Duodenal mucosa (tissue), 2 donors: ENCODE results near the gene RIN2.

ENCODE experiments used
- H3K27ac ChIP-seq: one replicate; pipeline ENCODE4 v1.7.0; 2013; ENCODE audit warnings: low read depth, low read length
- H3K27me3 ChIP-seq, 2 donors: one replicate each; pipeline ENCODE4 v1.7.0; 2013; ENCODE audit warnings: low read length in 2 of 2, control low read depth in 1 of 2; ENCODE audit not compliant: insufficient read depth in 2 of 2, control insufficient read depth in 1 of 2
- H3K36me3 ChIP-seq, 2 donors: one replicate each; pipeline ENCODE4 v1.7.0; 2013; ENCODE audit warnings: low read length in 2 of 2, control low read depth in 1 of 2; ENCODE audit not compliant: insufficient read depth in 2 of 2, control insufficient read depth in 1 of 2
- H3K4me1 ChIP-seq, 2 donors: one replicate each; pipeline ENCODE4 v1.7.0; 2013; ENCODE audit warnings: low read length in 2 of 2, control low read depth in 1 of 2; ENCODE audit not compliant: insufficient read depth in 2 of 2, control insufficient read depth in 1 of 2
- H3K4me3 ChIP-seq, 2 donors: one replicate each; pipeline ENCODE4 v1.7.0; 2013; ENCODE audit warnings: low read length in 2 of 2, low read depth in 1 of 2
- H3K9ac ChIP-seq, 2 donors: one replicate each; pipeline ENCODE4 v1.7.0; 2013; ENCODE audit warnings: low read length in 2 of 2, low read depth in 1 of 2
- H3K9me3 ChIP-seq, 2 donors: one replicate each; pipeline ENCODE4 v1.7.0; 2013; ENCODE audit warnings: low read length in 2 of 2, control low read depth in 1 of 2; ENCODE audit not compliant: control insufficient read depth in 1 of 2

The RIN2 gene

DNA sequence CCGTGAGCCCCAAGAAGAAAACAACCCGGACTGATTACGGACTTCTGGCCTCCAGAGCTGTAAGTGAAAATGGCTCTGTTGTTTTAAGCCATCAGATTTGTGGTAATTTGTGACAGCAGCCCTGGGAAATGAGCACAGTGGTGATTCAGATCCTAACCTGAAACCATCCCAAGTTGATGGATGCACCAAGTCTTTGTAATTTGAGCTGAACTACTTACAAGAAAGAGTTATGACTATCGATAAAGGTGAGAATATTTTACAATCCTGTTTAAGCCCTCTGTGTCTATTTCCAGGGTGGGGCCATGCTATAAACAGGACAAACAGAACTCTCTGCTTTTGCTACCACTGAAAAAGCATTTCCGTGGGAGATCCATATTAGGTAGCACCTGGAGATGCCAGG lies 19.1 kb upstream of the RIN2 start:
- Histone ChIP-seq H3K4me3 (no peak overlapping the region), H3K4me1 (peaks cover 12 to 22% of the 10 kb centered on the region in 2 donors), H3K27me3 (no peaks in the 10 kb centered on the region), H3K36me3 (no peaks in the 10 kb centered on the region), H3K9ac (no peak overlapping the region), H3K9me3 (no peaks in the 10 kb centered on the region), H3K27ac (no peak overlapping the region)

DNA sequence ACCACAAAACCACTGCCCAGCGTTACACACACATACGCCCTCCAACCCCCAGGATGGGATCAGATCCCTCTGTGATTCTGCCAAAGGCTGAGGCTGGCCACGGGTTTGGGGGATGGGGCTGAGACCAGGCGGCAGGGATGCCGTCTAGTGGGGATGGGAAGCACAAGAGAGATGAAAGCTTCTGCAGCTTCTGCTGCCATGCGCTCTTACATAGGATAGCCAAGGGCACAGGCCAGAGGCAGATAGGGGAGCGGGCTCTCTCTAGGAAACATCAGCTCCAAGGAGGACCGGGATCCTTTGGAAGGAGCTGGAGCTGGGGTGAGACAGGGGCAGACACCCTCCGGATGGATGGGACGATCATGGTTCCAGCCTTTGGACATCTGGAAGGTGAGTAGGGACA lies 18.7 kb upstream of the RIN2 start:
- H3K4me1 ChIP-seq, result peaks cover 12 to 22% of the 10 kb centered on the region in 2 donors
- H3K36me3 ChIP-seq, result no peaks in the 10 kb centered on the region
- H3K9ac ChIP-seq, result no peak overlapping the region
- H3K9me3 ChIP-seq, result no peaks in the 10 kb centered on the region
- H3K4me3 ChIP-seq, result no peak overlapping the region
- no peak overlapping the region for H3K27ac ChIP-seq
- H3K27me3 ChIP-seq, result no peaks in the 10 kb centered on the region

DNA sequence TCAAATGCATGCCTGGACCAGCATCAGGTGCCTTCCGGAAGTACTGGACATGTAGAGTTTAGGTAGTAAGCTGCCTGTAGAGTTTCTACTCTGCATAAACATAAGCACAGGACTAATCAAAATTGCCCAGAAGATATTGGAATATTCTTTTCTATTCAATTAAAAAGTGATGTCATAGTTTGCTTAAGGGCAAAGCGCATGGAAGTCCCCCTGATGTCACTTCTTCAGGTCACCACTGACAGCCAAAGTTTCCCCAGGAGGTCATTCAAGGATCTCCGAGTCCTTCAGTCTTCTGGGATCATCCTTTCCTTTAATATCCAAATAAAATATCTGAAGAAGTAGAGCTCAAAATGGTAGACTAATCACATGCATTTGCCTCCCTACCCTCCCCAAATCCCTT lies 17.5 kb upstream of the RIN2 start:
- Histone ChIP-seq H3K4me3 (no peak overlapping the region), H3K9me3 (peaks cover under 1 to 3% of the 10 kb centered on the region in 2 donors)

DNA sequence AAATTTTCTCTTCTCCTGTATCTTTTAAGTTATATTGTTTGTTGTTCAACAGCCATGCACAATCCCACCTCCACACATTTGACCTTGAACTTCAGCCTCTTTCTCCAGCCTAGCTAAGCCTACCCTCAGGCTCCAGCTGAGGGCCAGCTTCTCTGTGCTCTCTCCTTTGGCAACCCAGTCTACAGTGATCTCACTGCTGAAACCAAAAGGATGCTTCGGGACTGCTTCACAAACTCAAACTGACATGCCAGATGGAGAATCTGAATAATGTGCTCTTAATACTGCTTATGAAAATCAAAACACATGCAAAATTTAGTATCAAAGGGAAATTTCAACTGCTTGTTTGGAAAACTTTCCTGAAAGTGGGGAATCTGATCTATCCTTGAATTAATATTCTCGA lies 16.1 kb upstream of the RIN2 start:
- Histone ChIP-seq H3K9me3 (peaks cover 3 to 9% of the 10 kb centered on the region in 2 donors), H3K9ac (no peak overlapping the region), H3K27ac (no peak overlapping the region), H3K27me3 (no peaks in the 10 kb centered on the region), H3K4me3 (no peak overlapping the region), H3K36me3 (peaks cover 0 to 3% of the 10 kb centered on the region in 2 donors), H3K4me1 (peaks cover 5 to 6% of the 10 kb centered on the region in 2 donors)

More for the DNA sequence above, 17.5 kb upstream of the RIN2 start:
- peaks cover 12 to 14% of the 10 kb centered on the region in 2 donors for H3K4me1 ChIP-seq
- H3K9ac ChIP-seq, result no peak overlapping the region
- no peak overlapping the region for H3K27ac ChIP-seq
- H3K36me3 ChIP-seq, result no peaks in the 10 kb centered on the region
- no peaks in the 10 kb centered on the region for H3K27me3 ChIP-seq

DNA sequence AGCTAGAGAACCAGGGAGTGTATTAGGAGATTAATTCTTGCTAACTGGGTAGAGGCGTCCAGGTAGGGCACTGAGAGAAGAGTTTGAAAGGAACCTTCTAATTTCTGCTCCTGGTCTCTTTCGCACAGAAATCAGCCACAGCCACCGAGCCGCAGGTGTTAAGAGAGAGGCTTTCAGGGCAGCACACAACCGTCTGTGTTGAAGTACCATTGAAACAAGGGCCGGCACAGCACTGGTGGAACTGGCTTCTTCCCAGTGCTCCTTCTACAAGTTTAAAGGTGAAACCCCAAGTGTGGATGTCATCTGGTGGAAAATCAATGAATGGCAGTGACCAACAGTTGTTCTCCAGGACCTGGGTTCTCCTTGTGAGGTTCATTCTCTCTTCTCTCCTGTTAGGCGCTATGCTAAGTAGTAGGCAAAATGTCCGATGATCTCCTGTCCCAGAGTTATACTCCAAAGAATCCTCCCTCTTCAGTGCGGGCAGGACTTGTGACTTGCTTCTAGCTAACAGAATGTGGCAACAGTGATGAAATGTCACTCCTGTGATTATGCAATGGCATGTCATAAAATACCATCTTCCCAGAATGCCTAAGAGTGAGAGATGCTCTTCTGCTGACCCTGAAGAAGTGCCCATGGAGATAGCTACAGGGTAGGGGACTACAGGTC lies 15.0 kb upstream of the RIN2 start:
- Histone ChIP-seq H3K9me3 (peaks cover 3 to 9% of the 10 kb centered on the region in 2 donors), H3K4me1 (no peaks in the 10 kb centered on the region), H3K27ac (no peak overlapping the region), H3K36me3 (peaks cover 0 to 3% of the 10 kb centered on the region in 2 donors), H3K9ac (no peak overlapping the region), H3K4me3 (no peak overlapping the region), H3K27me3 (no peaks in the 10 kb centered on the region)

DNA sequence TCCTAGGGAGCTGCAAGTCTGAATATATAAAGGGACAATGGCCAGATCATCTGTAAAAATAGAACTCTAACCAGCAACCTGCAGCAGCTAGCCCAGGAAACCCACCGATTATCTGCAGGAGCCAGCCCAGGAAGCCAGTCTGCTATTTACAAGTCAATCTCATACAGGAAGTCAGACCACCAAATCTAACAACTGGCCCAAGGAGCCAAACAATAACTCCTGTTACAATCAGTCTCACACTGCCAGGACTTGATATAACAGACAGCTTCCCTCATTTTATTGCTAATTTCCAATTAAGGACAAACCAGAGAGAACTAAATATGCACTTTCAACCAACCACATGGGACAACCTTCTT lies 14.4 kb upstream of the RIN2 start:
- H3K27me3 ChIP-seq, result no peaks in the 10 kb centered on the region
- no peak overlapping the region for H3K4me3 ChIP-seq
- peaks cover 0 to 3% of the 10 kb centered on the region in 2 donors for H3K36me3 ChIP-seq
- no peak overlapping the region for H3K9ac ChIP-seq
- H3K9me3 ChIP-seq, result peaks cover 3 to 9% of the 10 kb centered on the region in 2 donors
- H3K4me1 ChIP-seq, result no peaks in the 10 kb centered on the region
- no peak overlapping the region for H3K27ac ChIP-seq

DNA sequence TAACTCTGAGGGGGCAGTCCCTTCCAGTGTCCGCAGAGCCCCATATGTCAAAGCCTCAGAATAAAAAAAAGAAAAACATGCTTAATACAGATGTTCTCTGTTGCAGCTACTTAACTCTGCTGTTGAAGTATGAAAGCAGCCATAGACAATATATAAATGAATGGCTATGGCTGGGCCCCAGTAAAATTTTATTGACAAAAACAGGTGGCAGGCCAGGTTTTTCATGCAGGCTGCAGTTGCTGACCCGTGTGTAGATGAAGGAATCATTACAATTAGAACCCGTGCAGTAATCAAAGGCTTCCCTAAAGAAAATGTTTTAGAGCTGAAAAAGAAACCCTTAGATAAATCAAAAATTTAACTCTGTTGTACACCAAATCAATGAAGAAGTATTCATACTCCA lies 13.0 kb upstream of the RIN2 start:
- Histone ChIP-seq H3K4me1 (peaks cover 0 to 8% of the 10 kb centered on the region in 2 donors), H3K9ac (no peak overlapping the region), H3K36me3 (peaks cover 0 to 3% of the 10 kb centered on the region in 2 donors), H3K4me3 (no peak overlapping the region), H3K9me3 (peaks cover 3 to 9% of the 10 kb centered on the region in 2 donors), H3K27me3 (no peaks in the 10 kb centered on the region), H3K27ac (no peak overlapping the region)

DNA sequence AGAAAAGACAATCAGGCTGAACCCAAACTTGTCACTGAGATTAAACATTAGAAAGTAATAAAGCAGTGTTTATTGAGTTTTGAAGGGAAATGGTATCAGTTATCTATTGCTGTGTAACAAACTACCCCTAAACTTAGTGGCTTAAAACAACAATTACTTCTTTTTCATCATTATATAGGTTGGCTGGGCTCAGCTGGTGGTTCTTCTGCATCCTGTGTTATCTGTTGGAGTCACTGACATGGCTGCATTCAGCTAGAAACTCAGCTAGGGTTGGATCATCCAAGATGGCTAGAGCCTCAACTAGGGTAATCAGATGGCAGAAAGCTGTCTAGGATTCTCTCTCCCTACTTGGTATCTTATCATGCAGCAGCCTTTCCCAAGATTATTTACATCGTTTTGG lies 12.5 kb upstream of the RIN2 start:
- Histone ChIP-seq H3K4me3 (no peak overlapping the region), H3K27me3 (no peaks in the 10 kb centered on the region), H3K27ac (no peak overlapping the region), H3K9me3 (peaks cover 3 to 9% of the 10 kb centered on the region in 2 donors), H3K4me1 (peaks cover 4 to 13% of the 10 kb centered on the region in 2 donors), H3K36me3 (peaks cover 0 to 3% of the 10 kb centered on the region in 2 donors), H3K9ac (no peak overlapping the region)

DNA sequence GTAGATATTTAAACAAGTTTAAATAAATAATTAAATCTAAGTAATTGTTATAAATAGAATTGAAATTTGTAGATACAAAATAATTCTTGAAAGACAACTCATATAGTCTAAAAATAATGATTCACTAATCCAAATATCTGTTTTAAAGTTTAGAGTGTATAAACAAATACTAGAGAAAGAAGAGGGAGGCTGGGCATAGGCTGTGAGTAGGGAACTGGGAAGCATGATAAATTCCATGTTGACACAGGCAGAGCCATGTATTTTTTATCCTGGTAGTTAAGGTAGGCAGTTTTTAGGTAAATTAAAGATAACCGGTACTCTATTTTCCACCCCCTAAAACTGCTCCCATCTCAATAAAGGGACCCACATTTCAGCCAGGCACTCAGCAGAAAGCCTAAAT lies 11.7 kb upstream of the RIN2 start:
- H3K27ac ChIP-seq, result no peak overlapping the region
- no peak overlapping the region for H3K4me3 ChIP-seq
- peaks cover 12 to 21% of the 10 kb centered on the region in 2 donors for H3K4me1 ChIP-seq
- no peak overlapping the region for H3K9ac ChIP-seq
- peaks cover 0 to 3% of the 10 kb centered on the region in 2 donors for H3K36me3 ChIP-seq
- H3K9me3 ChIP-seq, result peaks cover 3 to 9% of the 10 kb centered on the region in 2 donors
- H3K27me3 ChIP-seq, result no peaks in the 10 kb centered on the region

DNA sequence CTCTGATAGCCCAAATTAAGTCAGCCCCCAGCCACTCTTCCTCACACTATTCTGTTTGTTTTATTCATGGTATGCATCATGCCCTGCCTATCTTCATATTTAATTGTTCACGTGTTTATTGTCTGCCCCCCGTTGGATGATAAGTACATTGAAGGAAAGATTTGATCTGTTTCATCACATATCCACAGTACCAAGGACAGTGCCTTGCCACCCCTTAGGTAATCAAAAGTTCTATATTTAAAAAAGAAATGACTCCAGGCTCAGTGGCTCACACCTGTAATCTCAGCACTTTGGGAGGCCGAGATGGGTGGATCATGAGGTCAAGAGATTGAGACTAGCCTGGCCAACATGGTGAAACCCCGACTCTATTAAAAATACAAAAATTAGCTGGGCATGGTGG lies 10.2 kb upstream of the RIN2 start:
- H3K4me1 ChIP-seq, result peaks cover 18 to 24% of the 10 kb centered on the region in 2 donors
- no peak overlapping the region for H3K27ac ChIP-seq
- H3K27me3 ChIP-seq, result no peaks in the 10 kb centered on the region
- H3K36me3 ChIP-seq, result peaks cover 0 to 3% of the 10 kb centered on the region in 2 donors
- no peak overlapping the region for H3K4me3 ChIP-seq
- H3K9ac ChIP-seq, result no peak overlapping the region
- peaks cover 3 to 9% of the 10 kb centered on the region in 2 donors for H3K9me3 ChIP-seq
